SU-DHL-6 (cell line): ENCODE measurements around the gene CLSTN2.

ENCODE experiments used
- EZH2phosphoT487 ChIP-seq: fragments of 200-600 bp; sonication (generic), shearing (Covaris generic); conservative IDR thresholded peaks from 2 replicates; pipeline ENCODE4 v1.6.1; 2018; ENCODE audit warnings: mild to moderate bottlenecking, antibody characterized with exemption, low read length, moderate library complexity, mixed read lengths
- TF ChIP-seq, protein P1 (sequence below): fragments of 200-600 bp; sonication (generic); IDR thresholded peaks from one replicate; pipeline ENCODE4 v1.5.1; 2017; ENCODE audit warnings: antibody characterized with exemption, mild to moderate bottlenecking, low read length, moderate library complexity; ENCODE audit not compliant: insufficient read depth, poor library complexity, severe bottlenecking

DNA sequence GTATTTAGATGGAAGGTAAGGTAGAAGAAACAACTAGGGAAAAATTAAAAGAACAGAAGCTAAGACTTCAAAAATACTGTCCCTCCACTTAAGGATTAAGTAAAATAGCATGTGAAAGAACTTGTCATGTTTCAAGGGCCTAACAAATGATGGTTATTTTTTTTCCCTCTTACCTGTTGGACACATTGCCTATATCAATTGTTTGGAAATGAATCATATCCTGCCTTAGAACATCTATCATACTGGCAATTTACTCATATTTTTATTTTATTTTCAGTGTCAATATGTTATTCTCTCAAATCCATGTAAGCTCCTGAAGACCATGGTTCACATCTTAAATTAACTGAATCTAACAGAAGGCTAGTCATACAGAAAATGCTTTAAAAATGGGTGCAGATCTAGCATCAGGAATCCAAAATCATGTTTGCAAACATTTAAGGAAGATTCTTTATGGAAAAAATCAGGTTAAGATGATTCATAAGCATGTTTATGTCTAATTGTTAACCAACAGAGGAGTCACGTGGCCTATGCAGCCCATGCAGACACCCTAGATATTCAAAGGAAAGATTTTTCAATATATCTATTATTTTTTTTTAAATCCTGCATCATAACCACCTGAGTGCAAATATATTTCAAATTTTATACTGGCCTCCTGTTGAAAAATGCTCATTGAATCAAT lies 607.1 kb downstream of the CLSTN2 start:
- TF ChIP-seq, protein P1, sequence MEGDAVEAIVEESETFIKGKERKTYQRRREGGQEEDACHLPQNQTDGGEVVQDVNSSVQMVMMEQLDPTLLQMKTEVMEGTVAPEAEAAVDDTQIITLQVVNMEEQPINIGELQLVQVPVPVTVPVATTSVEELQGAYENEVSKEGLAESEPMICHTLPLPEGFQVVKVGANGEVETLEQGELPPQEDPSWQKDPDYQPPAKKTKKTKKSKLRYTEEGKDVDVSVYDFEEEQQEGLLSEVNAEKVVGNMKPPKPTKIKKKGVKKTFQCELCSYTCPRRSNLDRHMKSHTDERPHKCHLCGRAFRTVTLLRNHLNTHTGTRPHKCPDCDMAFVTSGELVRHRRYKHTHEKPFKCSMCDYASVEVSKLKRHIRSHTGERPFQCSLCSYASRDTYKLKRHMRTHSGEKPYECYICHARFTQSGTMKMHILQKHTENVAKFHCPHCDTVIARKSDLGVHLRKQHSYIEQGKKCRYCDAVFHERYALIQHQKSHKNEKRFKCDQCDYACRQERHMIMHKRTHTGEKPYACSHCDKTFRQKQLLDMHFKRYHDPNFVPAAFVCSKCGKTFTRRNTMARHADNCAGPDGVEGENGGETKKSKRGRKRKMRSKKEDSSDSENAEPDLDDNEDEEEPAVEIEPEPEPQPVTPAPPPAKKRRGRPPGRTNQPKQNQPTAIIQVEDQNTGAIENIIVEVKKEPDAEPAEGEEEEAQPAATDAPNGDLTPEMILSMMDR = no peak
- TF ChIP-seq EZH2phosphoT487 = no peak
